HepG2 (cell line): ENCODE results near the gene ZNF134. TPM values are rescaled to one million over a fixed set of nuclear protein-coding genes. Genes with fewer than 3 reads are reported as not detected.

Experiments used
- ADNP ChIP-seq: sonication (generic); formaldehyde crosslinking; IDR thresholded peaks from 2 replicates; pipeline ENCODE4 v1.4.0; 2020; ENCODE audit warnings: missing genetic modification reagents
- AHR ChIP-seq: IDR thresholded peaks from 2 replicates; pipeline ENCODE4 v1.6.1; 2018; ENCODE audit warnings: missing genetic modification reagents, missing compliant biosample characterization
- ELF1 ChIP-seq: sonication (generic); formaldehyde crosslinking; IDR thresholded peaks from 2 replicates; pipeline ENCODE4 v1.4.0; 2020; ENCODE audit warnings: missing genetic modification reagents
- FOSL2 ChIP-seq: sonication (generic); formaldehyde crosslinking; IDR thresholded peaks from 2 replicates; pipeline ENCODE4 v1.4.0; 2020; ENCODE audit warnings: missing genetic modification reagents
- HMGA1 ChIP-seq: sonication (generic); formaldehyde crosslinking; conservative IDR thresholded peaks from 2 replicates; pipeline ENCODE4 v1.4.0; 2020; ENCODE audit warnings: missing genetic modification reagents
- KLF12 ChIP-seq: sonication (generic); formaldehyde crosslinking; IDR thresholded peaks from 2 replicates; pipeline ENCODE4 v1.4.0; 2020; ENCODE audit warnings: missing genetic modification reagents, borderline replicate concordance
- KLF16 ChIP-seq, 2 experiments: sonication (generic) in 1 of 2; formaldehyde crosslinking in 1 of 2; IDR thresholded peaks; 2 replicates each; pipeline versions ENCODE4 v1.6.1 to v1.8.0; 2016 to 2023; ENCODE audit warnings: missing genetic modification reagents in 2 of 2, missing compliant biosample characterization in 1 of 2
- MED1 ChIP-seq: sonication (generic); formaldehyde crosslinking; IDR thresholded peaks from 2 replicates; pipeline ENCODE4 v1.4.0; 2020; ENCODE audit warnings: missing genetic modification reagents
- NFKB2 ChIP-seq: sonication (generic); formaldehyde crosslinking; IDR thresholded peaks from 2 replicates; pipeline ENCODE4 v1.4.0; 2020; ENCODE audit warnings: missing genetic modification reagents, borderline replicate concordance
- POGK ChIP-seq: sonication (generic); formaldehyde crosslinking; conservative IDR thresholded peaks from 2 replicates; pipeline ENCODE4 v1.8.0; 2022; ENCODE audit warnings: mild to moderate bottlenecking, moderate library complexity, missing genetic modification reagents
- REL ChIP-seq: sonication (generic); formaldehyde crosslinking; conservative IDR thresholded peaks from 2 replicates; pipeline ENCODE4 v1.8.0; 2022; ENCODE audit warnings: mild to moderate bottlenecking, missing genetic modification reagents, moderate library complexity
- REPIN1 ChIP-seq: sonication (generic); formaldehyde crosslinking; IDR thresholded peaks from 2 replicates; pipeline ENCODE4 v1.8.0; 2022; ENCODE audit warnings: missing genetic modification reagents, low read depth, mild to moderate bottlenecking, borderline replicate concordance
- RXRA ChIP-seq: sonication (generic); formaldehyde crosslinking; IDR thresholded peaks from 2 replicates; pipeline ENCODE4 v1.5.1; 2020; ENCODE audit warnings: missing genetic modification reagents
- SRSF9 ChIP-seq: fragments of 200-400 bp; formaldehyde crosslinking; IDR thresholded peaks from 2 replicates; pipeline ENCODE4 v1.6.1; 2018; ENCODE audit warnings: borderline replicate concordance, mild to moderate bottlenecking, low read depth, low read length; ENCODE audit not compliant: insufficient read depth, poor library complexity, severe bottlenecking
- TAF1 ChIP-seq: sonication (generic); formaldehyde crosslinking; IDR thresholded peaks from 2 replicates; pipeline ENCODE4 v1.4.0; 2020; ENCODE audit warnings: missing genetic modification reagents
- ZBTB46 ChIP-seq: sonication (generic); formaldehyde crosslinking; IDR thresholded peaks from 2 replicates; pipeline ENCODE4 v1.4.0; 2020; ENCODE audit warnings: mild to moderate bottlenecking, missing genetic modification reagents, borderline replicate concordance
- ZFP37 ChIP-seq: sonication (generic); formaldehyde crosslinking; IDR thresholded peaks from 2 replicates; pipeline ENCODE4 v1.4.0; 2020; ENCODE audit warnings: missing genetic modification reagents, borderline replicate concordance
- ZGPAT ChIP-seq: IDR thresholded peaks from 2 replicates; pipeline ENCODE4 v1.6.1; 2016; ENCODE audit warnings: mild to moderate bottlenecking
- ZNF333 ChIP-seq: sonication (generic); formaldehyde crosslinking; IDR thresholded peaks from 2 replicates; pipeline ENCODE4 v1.4.0; 2020; ENCODE audit warnings: mild to moderate bottlenecking, missing genetic modification reagents, borderline replicate concordance
- ZNF362 ChIP-seq: sonication (generic); formaldehyde crosslinking; IDR thresholded peaks from 2 replicates; pipeline ENCODE4 v1.4.0; 2020; ENCODE audit warnings: missing genetic modification reagents, mild to moderate bottlenecking, borderline replicate concordance
- ZNF761 ChIP-seq: sonication (generic); formaldehyde crosslinking; conservative IDR thresholded peaks from 2 replicates; pipeline ENCODE4 v1.4.0; 2020; ENCODE audit warnings: mild to moderate bottlenecking, missing genetic modification reagents
- ZNF768 ChIP-seq: sonication (generic); formaldehyde crosslinking; IDR thresholded peaks from 2 replicates; pipeline ENCODE4 v1.4.0; 2020; ENCODE audit warnings: missing genetic modification reagents
- ZNF850 ChIP-seq: sonication (generic); formaldehyde crosslinking; conservative IDR thresholded peaks from 2 replicates; pipeline ENCODE4 v1.9.0; 2021; ENCODE audit warnings: mild to moderate bottlenecking, missing genetic modification reagents
- polyA plus RNA-seq, 8 experiments: library from polyadenylated mRNA; depleted of rRNA in 3 of 8; stranded (reverse) in 7 of 8; unstranded in 1 of 8; fragments of >200 nt; fragmentation: Illumina TruSeq in 4 of 8; extraction: Trizol in 4 of 8; gene quantifications; 2 replicates each; pipeline versions ENCODE4 v1.2.1 to v1.2.3, GENCODE V29; 2011 to 2016; ENCODE audit warnings: low read depth in 4 of 8, missing spikeins in 1 of 8, mixed read lengths in 1 of 8; ENCODE audit not compliant: insufficient read depth in 1 of 8
- total RNA-seq, 5 experiments: library from RNA; depleted of rRNA; stranded (reverse); fragments of >200 nt; fragmentation: Illumina TruSeq; extraction: Trizol; gene quantifications; 2 replicates each; pipeline ENCODE4 v1.2.3, GENCODE V29; 2016; ENCODE audit warnings: low read depth in 1 of 5

Gene ZNF134
- total and polyA plus RNA-seq, 2 of the 13 experiments (the other 11 are each of a cell fraction or from before 2014, with no cell fraction given): 6.8 to 17.1 TPM

- TF ChIP-seq ZNF362 (CRISPR knock-in tag) (no peak), FOSL2 (CRISPR knock-in tag) (peak; percentile 19; the same call in 1 of the 2 replicates), MED1 (0 out of 2 replicates have a peak, but pooled peaks have one; percentile 34), ADNP (no peak), SRSF9 (no peak), HMGA1 (no peak), ZNF333 (CRISPR knock-in tag) (peak; percentile 45; the same call in 1 of the 2 replicates), ELF1 (peak; percentile 93), NFKB2 (CRISPR knock-in tag) (peak; percentile 41; the same call in 1 of the 2 replicates), ZGPAT (CRISPR knock-in tag) (peak; percentile 91), TAF1 (CRISPR knock-in tag) (peak; percentile 70), ZNF850 (CRISPR knock-in tag) (no peak), ZBTB46 (no peak), REPIN1 (CRISPR knock-in tag) (peak; percentile 28; the same call in 1 of the 2 replicates), KLF16 (CRISPR knock-in tag; IDR thresholded peaks at IDR 0.05) (peak in 1 of 2 experiments; percentile 87; a peak in 2 of 4 replicates), POGK (CRISPR knock-in tag) (0 out of 2 replicates have a peak, but pooled peaks have one; percentile 22), KLF12 (CRISPR knock-in tag) (0 out of 2 replicates have a peak, but pooled peaks have one; percentile 25), ZFP37 (CRISPR knock-in tag) (no peak), AHR (CRISPR knock-in tag) (peak; percentile 77; the same call in 1 of the 2 replicates), RXRA (CRISPR knock-in tag) (peak; percentile 62), REL (CRISPR knock-in tag) (no peak), ZNF761 (no peak), ZNF768 (CRISPR knock-in tag) (0 out of 2 replicates have a peak, but pooled peaks have one; percentile 14)
Observed at GRCh38 chr19:57632987-57633831, 19.2 kb downstream of the ZNF134 start, which contains the start of gene ZNF211 (continued).
